GM11168 (cell line): ENCODE results near the gene DNAJB5.

Experiments used
- in situ Hi-C: fragments of 300-500 bp; cut with MboI; formaldehyde crosslinking; loops from one replicate; pipeline ENCODE4 v1.12.0; 2022; ENCODE audit warnings: low sequenced_read_pairs; ENCODE audit not compliant: unreplicated experiment

Gene DNAJB5

DNA sequence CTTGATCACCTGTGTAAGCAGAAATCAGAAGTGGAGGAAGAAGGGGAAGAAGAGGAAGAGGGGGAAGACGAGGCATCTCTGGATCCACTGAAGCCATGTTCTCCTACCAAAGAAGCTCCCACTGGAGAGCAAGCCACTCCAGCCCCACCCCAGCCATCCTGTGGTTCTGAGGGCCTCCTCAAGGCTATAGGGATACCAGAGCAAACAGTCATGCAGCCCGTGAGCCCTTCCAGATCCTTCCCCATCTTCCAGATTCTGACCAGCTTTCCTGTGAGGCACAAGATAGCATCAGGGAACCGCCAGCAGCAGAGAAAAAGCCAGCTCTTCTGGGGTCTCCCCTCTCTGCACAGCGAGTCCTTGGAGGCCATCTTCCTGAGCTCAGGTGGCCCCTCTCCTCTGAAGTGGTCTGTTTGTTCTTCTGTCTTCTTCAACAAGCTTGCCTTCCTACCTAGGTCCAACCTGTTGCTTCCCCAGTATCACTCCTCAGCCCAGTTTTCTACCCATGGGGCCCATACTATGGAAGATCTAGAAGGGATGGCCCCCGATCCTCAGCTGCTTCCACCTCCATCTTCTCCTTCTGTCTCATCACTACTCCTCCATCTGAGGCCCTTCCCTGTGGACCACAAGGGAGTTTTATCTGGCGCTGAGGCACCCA, 53.5 kb downstream of the DNAJB5 start:
- in situ Hi-C loops, result no loop called here

DNA sequence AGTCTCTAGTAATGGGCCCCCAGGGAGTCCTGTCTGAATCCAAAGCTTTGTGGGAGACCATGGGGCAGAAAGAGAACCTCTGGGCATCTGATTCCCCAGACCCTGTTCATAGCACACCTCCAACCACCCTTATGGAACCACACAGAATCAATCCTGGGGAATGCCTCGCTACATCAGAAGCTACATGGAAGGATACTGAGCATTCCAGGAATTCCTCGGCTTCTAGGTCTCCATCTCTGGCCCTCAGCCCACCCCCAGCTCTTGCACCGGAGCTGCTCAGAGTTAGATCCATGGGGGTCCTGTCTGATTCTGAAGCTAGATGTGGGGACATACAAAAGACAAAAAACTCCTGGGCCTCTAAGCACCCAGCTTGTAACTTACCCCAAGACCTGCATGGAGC, 54.5 kb downstream of the DNAJB5 start:
- in situ Hi-C loops, result no loop called here
